ENCODE data around the gene TRO.

Gene TRO

GRCh38 chrX:54979432-54979831 is 58.8 kb downstream of the TRO start:
- POLR2A ChIA-PET (ENCODE audit: low non-redundant PET): no interaction called here
- CTCF ChIA-PET: no interaction called here

GRCh38 chrX:54980334-54980733 is 59.7 kb downstream of the TRO start:
- no peak for TF ChIP-seq CTCF (conservative IDR thresholded peaks at IDR 0.05; ENCODE audit: low read depth)
- H3K27ac ChIP-seq: no peak overlapping the region
- ChIA-PET POLR2A (ENCODE audit: low non-redundant PET) (no interaction called here), CTCF (interaction anchor here (0.5 kb wide), 1 partner anchor 284 kb away, joined by 4 read pairs; no protein-coding TSS in a partner anchor)
- no peak for DNase-seq (ENCODE audit: low spot score)

More at GRCh38 chrX:54979432-54979831, 58.8 kb downstream of the TRO start:
- TF ChIP-seq CTCF (conservative IDR thresholded peaks at IDR 0.05; ENCODE audit: low read depth): no peak
- H3K27ac ChIP-seq: no peak overlapping the region
- DNase-seq (ENCODE audit: low spot score): no peak

All from RWPE1 (cell line).